GM18507 (cell line): ENCODE measurements around the gene CLIC3.

Experiments used
- DNase-seq: peaks from one replicate; pipeline ENCODE4 v3.0.0; 2011; ENCODE audit warnings: low read depth; ENCODE audit not compliant: insufficient read length; ENCODE audit errors: extremely low spot score
- FAIRE-seq: peaks from 2 replicates; lab custom pipeline; 2011; peaks lifted over from hg19 to GRCh38; lab: Jason Lieb, UNC

The CLIC3 gene

GRCh38 chr9:137031904-137032640 is 35.7 kb upstream of the CLIC3 start, which contains the start of gene FUT7:
FUT7 (minus strand) TSS chr9:137032088; CDS start chr9:137031991, 97 bp downstream.
- FAIRE-seq (peak; percentile 41), DNase-seq (no peak)

GRCh38 chr9:137030538-137031527 is 34.5 kb upstream of the CLIC3 start:
- no peak for DNase-seq
- FAIRE-seq, result peak; percentile 83

DNA sequence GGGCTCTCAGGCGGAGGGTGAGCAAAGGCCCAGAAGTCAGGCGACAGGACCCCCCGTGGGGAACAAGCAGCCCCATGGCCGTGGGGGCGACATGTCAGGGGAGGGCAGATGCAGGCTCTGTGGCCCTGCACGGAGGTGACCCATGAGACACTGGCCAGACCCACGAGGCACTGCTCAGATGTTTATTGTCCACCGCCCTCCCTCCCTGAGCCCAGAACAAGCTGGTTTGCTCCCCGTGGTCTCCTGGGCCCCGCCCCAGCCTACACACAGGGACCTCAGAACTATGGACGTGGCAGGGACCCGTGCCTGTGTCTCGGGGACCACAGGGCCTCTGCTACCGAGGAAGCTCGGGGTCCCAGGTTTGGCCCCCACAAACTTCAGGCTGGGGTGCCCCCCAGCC is 33.6 kb upstream of the CLIC3 start:
- FAIRE-seq (no peak), DNase-seq (no peak)

DNA sequence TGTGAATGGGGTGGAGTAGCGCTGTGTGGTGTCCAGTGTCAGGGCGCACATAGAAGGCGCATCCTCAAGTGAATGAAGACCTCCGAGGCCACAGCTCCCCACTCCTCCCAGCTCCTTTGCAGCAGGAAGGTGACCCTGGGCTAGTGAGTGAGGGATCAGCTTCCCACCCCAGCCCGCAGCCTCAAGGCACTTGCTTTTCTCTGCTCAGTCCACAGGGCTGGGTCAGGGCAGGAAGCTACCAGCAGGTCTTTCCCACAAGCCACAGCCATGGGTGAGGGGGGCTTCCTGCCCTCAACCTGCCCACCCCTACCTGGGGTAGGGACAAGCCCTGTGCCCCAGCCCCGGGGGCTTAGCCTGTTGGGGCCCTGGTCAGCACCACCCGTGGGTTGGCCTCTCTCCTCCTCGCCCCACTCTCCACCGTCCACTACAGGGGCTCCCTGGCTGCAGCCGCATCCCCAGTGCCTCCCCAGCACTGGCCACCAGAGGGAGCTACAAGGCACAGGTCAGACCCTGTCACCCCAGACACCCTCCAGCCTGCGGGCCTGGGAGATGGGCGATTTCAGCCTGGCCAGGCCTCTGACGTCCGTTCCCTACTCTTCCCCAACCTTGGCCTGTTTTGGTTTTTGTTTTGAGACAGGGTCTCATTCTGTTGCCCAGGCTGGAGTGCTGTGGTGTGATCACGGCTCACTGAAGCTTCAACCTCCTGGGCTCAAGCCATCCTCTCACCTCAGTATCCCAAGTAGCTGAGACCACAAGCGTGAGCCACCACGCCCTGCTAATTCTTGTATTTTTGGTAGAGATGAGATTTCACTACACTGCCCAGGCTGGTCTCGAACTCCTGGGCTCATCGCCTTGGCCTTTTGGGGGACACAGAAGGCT is 32.9 kb upstream of the CLIC3 start:
- FAIRE-seq (peak; percentile 95), DNase-seq (peak; percentile 44)

- peak; percentile 70 for FAIRE-seq
- no peak for DNase-seq
These were observed 32.1 kb upstream of the CLIC3 start for GRCh38 chr9:137028263-137029057.

- no peak for DNase-seq
- no peak for FAIRE-seq
These were observed 31.2 kb upstream of the CLIC3 start, which contains the start of gene ABCA2 for GRCh38 chr9:137027369-137028262. ABCA2 (minus strand) TSS chr9:137028237; CDS start chr9:137028140, 97 bp downstream.

DNA sequence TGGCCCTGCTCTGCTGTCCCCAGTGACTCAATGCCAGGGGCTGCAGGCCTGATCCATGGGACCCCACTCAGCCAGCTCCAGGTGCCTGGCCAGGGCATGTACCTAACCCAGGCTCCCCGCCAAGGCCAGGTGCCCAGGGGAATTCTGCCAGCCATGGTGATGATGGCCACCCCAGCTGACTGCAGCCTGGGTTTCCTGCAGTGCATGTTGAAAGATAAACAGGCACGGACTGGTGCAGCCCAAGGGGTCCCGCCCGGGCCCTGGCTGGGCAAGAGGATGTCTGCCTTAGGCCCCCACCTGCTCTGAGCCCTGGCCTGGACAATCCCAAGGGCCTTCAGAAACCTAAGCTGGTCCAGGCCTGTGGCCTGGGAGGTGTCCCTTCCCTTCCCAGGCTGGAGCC is 30.5 kb upstream of the CLIC3 start:
- no peak for DNase-seq
- FAIRE-seq, result no peak

DNA sequence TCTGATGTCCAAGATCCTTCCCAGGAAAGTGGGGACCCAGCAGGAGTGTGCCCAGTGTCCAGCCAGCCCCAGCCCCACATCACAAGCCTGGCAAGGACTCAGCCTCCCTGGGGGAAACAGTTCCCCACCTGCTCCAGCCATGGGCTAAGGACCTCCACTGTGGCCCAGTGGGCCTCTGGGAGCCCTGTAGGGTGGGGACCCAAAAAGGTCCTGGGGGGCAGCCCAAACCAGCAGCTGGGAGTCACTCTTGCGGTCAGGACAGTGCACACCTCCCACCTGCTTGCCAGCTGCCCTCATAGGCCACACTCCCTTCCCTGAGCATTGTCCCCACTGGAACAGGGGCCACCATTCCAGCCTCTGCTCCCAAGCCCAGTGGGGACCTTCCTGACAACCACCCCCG is 30.0 kb upstream of the CLIC3 start:
- no peak for FAIRE-seq
- no peak for DNase-seq

DNA sequence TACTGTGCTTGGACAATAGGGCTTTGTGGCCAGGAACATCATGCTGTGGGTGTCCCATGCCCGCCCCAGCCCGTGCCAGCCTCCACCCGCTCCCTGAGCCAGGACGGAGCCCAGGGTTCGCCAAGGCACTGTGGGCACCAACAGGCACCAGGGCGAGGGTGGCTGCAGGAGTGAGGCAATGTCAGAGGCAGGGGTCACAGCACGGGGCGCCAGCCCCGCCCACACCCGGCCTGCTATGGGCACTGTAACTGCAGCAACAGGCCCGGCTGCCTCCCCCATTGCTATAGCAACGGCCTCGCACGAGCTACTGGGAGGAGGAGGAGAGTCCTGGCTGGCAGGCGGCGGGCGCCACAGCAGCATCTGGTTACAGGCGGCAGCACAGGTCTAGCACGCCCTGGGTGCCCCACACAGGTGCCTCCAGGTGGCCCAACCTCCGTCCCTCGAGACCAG is 29.2 kb upstream of the CLIC3 start:
- FAIRE-seq (no peak), DNase-seq (no peak)

DNA sequence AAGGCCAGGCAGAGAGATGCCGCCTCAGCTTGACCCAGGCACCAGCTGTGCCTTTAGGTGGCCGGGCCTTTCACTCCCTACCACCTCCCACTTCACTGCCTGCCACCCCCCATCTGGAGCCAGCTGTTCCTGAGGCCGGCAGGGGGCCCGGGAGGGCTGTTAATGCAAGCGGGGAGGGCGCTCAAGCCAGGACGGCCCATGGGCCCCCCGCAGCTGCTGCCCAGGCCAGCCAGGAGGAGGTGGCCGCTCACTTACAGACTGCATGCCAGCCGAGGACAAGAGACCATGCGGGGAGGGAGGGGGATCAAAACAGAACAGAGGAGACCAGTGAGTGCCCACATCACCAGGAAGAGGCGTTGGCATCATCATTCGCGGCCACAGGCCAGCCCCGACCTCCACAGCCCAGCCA is 27.2 kb upstream of the CLIC3 start:
- DNase-seq (no peak), FAIRE-seq (no peak)

GRCh38 chr9:137023157-137023556 is 26.8 kb upstream of the CLIC3 start:
- no peak for FAIRE-seq

DNA sequence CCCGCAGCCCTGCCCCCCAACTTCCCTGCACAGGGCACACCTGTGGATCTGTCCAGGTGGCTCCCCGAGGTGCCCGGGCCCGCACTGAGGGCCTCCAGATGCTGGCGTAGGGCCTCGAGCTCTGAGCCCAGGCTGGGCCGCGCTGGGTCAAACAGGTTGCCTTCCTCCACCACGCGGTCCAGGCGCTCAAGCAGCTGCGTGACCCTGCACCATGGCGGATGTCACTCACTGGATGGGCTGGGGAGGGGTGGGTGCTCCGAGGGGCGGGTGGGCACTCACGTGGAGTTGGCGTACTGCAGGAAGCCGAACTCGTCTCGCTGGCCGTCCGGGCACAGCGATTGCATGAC is 26.3 kb upstream of the CLIC3 start:
- no peak for DNase-seq
- no peak for FAIRE-seq

More at GRCh38 chr9:137023157-137023556, 26.8 kb upstream of the CLIC3 start:
- no peak for DNase-seq

DNA sequence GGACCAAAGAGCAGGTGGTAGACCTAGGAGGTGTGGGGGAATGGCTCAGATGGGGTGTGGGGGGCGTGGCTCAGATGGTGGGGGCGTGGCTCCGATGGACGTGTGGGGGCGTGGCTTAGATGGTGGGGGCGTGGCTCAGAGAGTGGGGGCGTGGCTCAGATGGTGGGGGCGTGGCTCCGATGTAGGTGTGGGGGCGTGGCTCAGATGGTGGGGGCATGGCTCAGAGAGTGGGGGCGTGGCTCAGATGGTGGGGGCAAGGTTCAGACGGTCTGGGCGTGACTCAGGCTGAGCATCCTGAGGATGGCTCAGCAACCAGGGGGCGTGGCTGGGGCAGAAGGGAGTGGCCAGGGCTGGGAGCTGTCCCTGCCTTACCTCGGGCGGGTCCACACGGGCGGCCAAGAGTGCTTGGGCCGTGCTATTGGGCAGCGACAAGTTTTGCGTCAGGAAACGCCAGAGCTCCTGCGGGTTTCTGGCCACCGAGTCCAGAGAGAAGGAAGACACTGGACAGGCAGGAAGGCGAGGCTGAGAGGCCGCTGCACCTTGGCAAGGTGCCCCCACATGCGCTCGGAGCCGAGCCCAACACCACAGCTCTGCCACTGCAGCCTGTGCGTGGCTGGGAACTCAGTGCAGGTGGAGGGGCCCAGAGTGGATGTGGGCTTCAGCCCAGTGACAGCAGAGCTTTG is 25.8 kb upstream of the CLIC3 start:
- no peak for DNase-seq
- FAIRE-seq, result peak; percentile 89

DNA sequence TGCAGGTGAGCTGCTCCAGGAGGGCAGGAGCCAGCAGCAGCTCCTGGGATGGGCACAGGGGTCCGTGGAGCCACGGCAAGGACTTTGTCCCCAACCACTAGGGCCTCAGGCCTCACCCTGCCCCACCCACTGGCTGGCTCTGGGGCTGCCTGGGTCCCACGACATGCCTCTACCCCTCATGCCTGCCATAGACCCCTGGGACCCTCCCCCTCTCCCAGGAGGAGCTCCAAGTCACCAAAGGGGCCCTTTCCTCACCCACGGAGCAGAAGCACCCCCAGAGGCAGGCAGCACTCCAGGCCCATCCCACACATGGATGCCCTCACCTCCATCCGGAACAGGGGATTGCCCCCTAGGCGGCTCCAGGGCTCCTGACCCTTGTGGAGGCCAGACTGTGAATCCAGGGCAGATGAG is 25.2 kb upstream of the CLIC3 start:
- FAIRE-seq (no peak), DNase-seq (no peak)

GRCh38 chr9:137020771-137021567 is 24.6 kb upstream of the CLIC3 start:
- FAIRE-seq (no peak), DNase-seq (no peak)

- FAIRE-seq (no peak), DNase-seq (no peak)
These were observed 23.7 kb upstream of the CLIC3 start for GRCh38 chr9:137019891-137020683.
